Mononuclear cell (primary cell): ENCODE results near the gene PTPRN2. TPM values are rescaled to one million over a fixed set of nuclear protein-coding genes. Genes with fewer than 3 reads are reported as not detected.
"Not testable (repeated sequence)": the region's sequence is repeated elsewhere in the genome, so short reads cannot be mapped to it uniquely, and the experiment has no call there.

Experiments
- H3K27me3 ChIP-seq: 2 replicates; pipeline ENCODE4 v1.6.0; 2011; ENCODE audit warnings: low read length, control low read depth; ENCODE audit not compliant: insufficient read depth
- H3K4me1 ChIP-seq: 2 replicates; pipeline ENCODE4 v1.5.1; 2011; ENCODE audit warnings: mild to moderate bottlenecking, low read length, control low read depth; ENCODE audit not compliant: insufficient read depth
- H3K4me3 ChIP-seq: 2 replicates; pipeline ENCODE4 v1.5.1; 2011; ENCODE audit warnings: mild to moderate bottlenecking, low read length, moderate library complexity
- H3K9me3 ChIP-seq: 2 replicates; pipeline ENCODE4 v1.5.1; 2011; ENCODE audit warnings: low read depth, mild to moderate bottlenecking, control low read depth, low read length
- total RNA-seq: library from RNA; depleted of rRNA; stranded (reverse); fragments of >200 nt; gene quantifications from one replicate; pipeline ENCODE4 v1.2.3, GENCODE V29; 2012

PTPRN2 gene
- total RNA-seq, 1 donor = 0.31 TPM

GRCh38 chr7:157789094-157789493, 798.5 kb downstream of the PTPRN2 start:
- no peaks in the 10 kb centered on the region for H3K4me1 ChIP-seq
- H3K9me3 ChIP-seq = no peaks in the 10 kb centered on the region
- H3K27me3 ChIP-seq = no peaks in the 10 kb centered on the region
- no peak overlapping the region for H3K4me3 ChIP-seq

GRCh38 chr7:157788573-157788972, 799.0 kb downstream of the PTPRN2 start:
- no peak overlapping the region for H3K4me3 ChIP-seq
- no peaks in the 10 kb centered on the region for H3K4me1 ChIP-seq
- no peaks in the 10 kb centered on the region for H3K9me3 ChIP-seq
- no peaks in the 10 kb centered on the region for H3K27me3 ChIP-seq

GRCh38 chr7:157787275-157787701, 800.3 kb downstream of the PTPRN2 start:
- Histone ChIP-seq H3K27me3 (no peaks in the 10 kb centered on the region), H3K9me3 (no peaks in the 10 kb centered on the region), H3K4me3 (no peak overlapping the region), H3K4me1 (no peaks in the 10 kb centered on the region)

- no peaks in the 10 kb centered on the region for H3K9me3 ChIP-seq
- no peaks in the 10 kb centered on the region for H3K27me3 ChIP-seq
- H3K4me3 ChIP-seq = no peak overlapping the region
- H3K4me1 ChIP-seq = no peaks in the 10 kb centered on the region
These were observed 801.0 kb downstream of the PTPRN2 start for GRCh38 chr7:157786375-157787274.

- H3K27me3 ChIP-seq = no peaks in the 10 kb centered on the region
- no peaks in the 10 kb centered on the region for H3K9me3 ChIP-seq
- H3K4me1 ChIP-seq = no peaks in the 10 kb centered on the region
- no peak overlapping the region for H3K4me3 ChIP-seq
These were observed 802.0 kb downstream of the PTPRN2 start for GRCh38 chr7:157785486-157786186.

- no peaks in the 10 kb centered on the region for H3K27me3 ChIP-seq
- no peak overlapping the region for H3K4me3 ChIP-seq
- no peaks in the 10 kb centered on the region for H3K9me3 ChIP-seq
- H3K4me1 ChIP-seq = no peaks in the 10 kb centered on the region
These were observed 802.6 kb downstream of the PTPRN2 start for GRCh38 chr7:157784979-157785441.

GRCh38 chr7:157784041-157784835, 803.4 kb downstream of the PTPRN2 start:
- no peaks in the 10 kb centered on the region for H3K27me3 ChIP-seq
- H3K4me3 ChIP-seq = no peak overlapping the region
- H3K4me1 ChIP-seq = no peaks in the 10 kb centered on the region
- H3K9me3 ChIP-seq = no peaks in the 10 kb centered on the region

- Histone ChIP-seq H3K4me1 (no peaks in the 10 kb centered on the region), H3K27me3 (no peaks in the 10 kb centered on the region), H3K9me3 (no peaks in the 10 kb centered on the region), H3K4me3 (no peak overlapping the region)
These were observed 805.6 kb downstream of the PTPRN2 start for GRCh38 chr7:157782041-157782440.

- Histone ChIP-seq H3K4me3 (no peak overlapping the region), H3K9me3 (no peaks in the 10 kb centered on the region), H3K4me1 (no peaks in the 10 kb centered on the region), H3K27me3 (no peaks in the 10 kb centered on the region)
These were observed 806.9 kb downstream of the PTPRN2 start for GRCh38 chr7:157780721-157781120.

- no peaks in the 10 kb centered on the region for H3K4me1 ChIP-seq
- no peaks in the 10 kb centered on the region for H3K27me3 ChIP-seq
- no peak overlapping the region for H3K4me3 ChIP-seq
- no peaks in the 10 kb centered on the region for H3K9me3 ChIP-seq
These were observed 807.3 kb downstream of the PTPRN2 start for GRCh38 chr7:157780312-157780711.

GRCh38 chr7:157779206-157779605, 808.4 kb downstream of the PTPRN2 start:
- no peaks in the 10 kb centered on the region for H3K9me3 ChIP-seq
- H3K4me3 ChIP-seq = no peak overlapping the region
- H3K4me1 ChIP-seq = no peaks in the 10 kb centered on the region
- H3K27me3 ChIP-seq = no peaks in the 10 kb centered on the region

GRCh38 chr7:157777194-157777762, 810.3 kb downstream of the PTPRN2 start:
- not testable (repeated sequence) for H3K4me1 ChIP-seq, H3K9me3 ChIP-seq, H3K4me3 ChIP-seq, H3K27me3 ChIP-seq

- H3K27me3 ChIP-seq = no peaks in the 10 kb centered on the region
- H3K4me1 ChIP-seq = no peaks in the 10 kb centered on the region
- H3K9me3 ChIP-seq = no peaks in the 10 kb centered on the region
- H3K4me3 ChIP-seq = no peak overlapping the region
These were observed 811.9 kb downstream of the PTPRN2 start for GRCh38 chr7:157775560-157776332.

GRCh38 chr7:157775021-157775559, 812.5 kb downstream of the PTPRN2 start:
- no peak overlapping the region for H3K4me3 ChIP-seq
- H3K27me3 ChIP-seq = no peaks in the 10 kb centered on the region
- no peaks in the 10 kb centered on the region for H3K9me3 ChIP-seq
- no peaks in the 10 kb centered on the region for H3K4me1 ChIP-seq
